Measurements from ENCODE around the gene SELENOV. TPM values are rescaled to one million over a fixed set of nuclear protein-coding genes. Genes with fewer than 3 reads are reported as not detected.

Gene SELENOV
- total RNA-seq, 1 experiment from 2014 or later, result not detected

DNA sequence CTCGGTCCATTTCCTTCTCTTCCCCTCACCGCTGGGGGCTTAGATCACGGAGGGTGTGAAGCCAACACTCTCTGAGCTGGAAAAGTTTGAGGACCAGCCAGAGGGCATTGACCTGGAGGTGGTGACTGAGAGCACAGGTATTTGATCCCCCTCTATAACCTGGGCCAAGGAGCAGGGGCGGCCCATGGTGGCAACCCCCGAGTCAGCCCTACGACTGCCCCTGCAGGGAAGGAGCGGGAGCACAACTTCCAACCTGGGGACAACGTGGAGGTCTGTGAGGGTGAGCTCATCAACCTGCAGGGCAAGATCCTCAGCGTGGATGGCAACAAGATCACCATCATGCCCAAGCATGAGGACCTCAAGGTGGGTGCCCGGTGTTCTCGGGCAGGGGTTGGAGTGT is 45.9 kb upstream of the SELENOV start (continued):
- TF ChIP-seq, protein P1, sequence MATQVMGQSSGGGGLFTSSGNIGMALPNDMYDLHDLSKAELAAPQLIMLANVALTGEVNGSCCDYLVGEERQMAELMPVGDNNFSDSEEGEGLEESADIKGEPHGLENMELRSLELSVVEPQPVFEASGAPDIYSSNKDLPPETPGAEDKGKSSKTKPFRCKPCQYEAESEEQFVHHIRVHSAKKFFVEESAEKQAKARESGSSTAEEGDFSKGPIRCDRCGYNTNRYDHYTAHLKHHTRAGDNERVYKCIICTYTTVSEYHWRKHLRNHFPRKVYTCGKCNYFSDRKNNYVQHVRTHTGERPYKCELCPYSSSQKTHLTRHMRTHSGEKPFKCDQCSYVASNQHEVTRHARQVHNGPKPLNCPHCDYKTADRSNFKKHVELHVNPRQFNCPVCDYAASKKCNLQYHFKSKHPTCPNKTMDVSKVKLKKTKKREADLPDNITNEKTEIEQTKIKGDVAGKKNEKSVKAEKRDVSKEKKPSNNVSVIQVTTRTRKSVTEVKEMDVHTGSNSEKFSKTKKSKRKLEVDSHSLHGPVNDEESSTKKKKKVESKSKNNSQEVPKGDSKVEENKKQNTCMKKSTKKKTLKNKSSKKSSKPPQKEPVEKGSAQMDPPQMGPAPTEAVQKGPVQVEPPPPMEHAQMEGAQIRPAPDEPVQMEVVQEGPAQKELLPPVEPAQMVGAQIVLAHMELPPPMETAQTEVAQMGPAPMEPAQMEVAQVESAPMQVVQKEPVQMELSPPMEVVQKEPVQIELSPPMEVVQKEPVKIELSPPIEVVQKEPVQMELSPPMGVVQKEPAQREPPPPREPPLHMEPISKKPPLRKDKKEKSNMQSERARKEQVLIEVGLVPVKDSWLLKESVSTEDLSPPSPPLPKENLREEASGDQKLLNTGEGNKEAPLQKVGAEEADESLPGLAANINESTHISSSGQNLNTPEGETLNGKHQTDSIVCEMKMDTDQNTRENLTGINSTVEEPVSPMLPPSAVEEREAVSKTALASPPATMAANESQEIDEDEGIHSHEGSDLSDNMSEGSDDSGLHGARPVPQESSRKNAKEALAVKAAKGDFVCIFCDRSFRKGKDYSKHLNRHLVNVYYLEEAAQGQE (IDR thresholded peaks at IDR 0.05; ENCODE audit: low read depth), result no peak
- no peak for TF ChIP-seq SP1 (IDR thresholded peaks at IDR 0.05; ENCODE audit: low read depth)
- no peak for TF ChIP-seq EZH2phosphoT487 (IDR thresholded peaks at IDR 0.05; ENCODE audit: borderline replicate concordance)
- TF ChIP-seq POLR2A (IDR thresholded peaks at IDR 0.05; ENCODE audit: borderline replicate concordance, extremely low read depth, insufficient read depth, insufficient read length), result no peak

- Histone ChIP-seq H3K4me2 (ENCODE audit: low read length) (no peak overlapping the region), H3K4me3 (replicated peaks in 1 of 2; ENCODE audit: low read depth in 1 of 2, low read length in 2 of 2) (no peak overlapping the region), H3K4me1 (ENCODE audit: control insufficient read depth in 1 of 2, insufficient read depth in 2 of 2, low read length in 2 of 2) (no peaks in the 10 kb centered on the region), H3K9ac (ENCODE audit: low read length) (no peak overlapping the region), H3K36me3 (ENCODE audit: control insufficient read depth in 1 of 2, insufficient read depth in 2 of 2, low read length in 2 of 2) (peaks cover 53 to 83% of the 10 kb centered on the region in 2 experiments), H4K20me1 (ENCODE audit: insufficient read depth) (no peaks in the 10 kb centered on the region), H3K27me3 (ENCODE audit: insufficient read depth, low read length) (no peaks in the 10 kb centered on the region), H3K9me2 (ENCODE audit: insufficient read depth) (no peaks in the 10 kb centered on the region), H2AFZ (ENCODE audit: low read depth, low read length, poor library complexity, severe bottlenecking) (no peak overlapping the region), H3K27ac (ENCODE audit: low read depth, low read length) (no peak overlapping the region), H3K79me2 (ENCODE audit: insufficient read depth, low read length) (peaks cover 13% of the 10 kb centered on the region; the same call in 1 of the 2 replicates), H3K9me3 (ENCODE audit: control insufficient read depth in 1 of 2, insufficient read depth in 1 of 2, low read depth in 1 of 2, low read length in 2 of 2) (no peaks in the 10 kb centered on the region)
- intact Hi-C loops (cut with micrococcal nuclease), result no loop called here
- DNase-seq (ENCODE audit: low read depth, low spot score) (no peak), ATAC-seq (no peak)
- ChIA-PET RAD21 (ENCODE audit: low non-redundant PET in 1 of 2, low total read pairs in 2 of 2, uncharacterized antibody in 2 of 2, unreplicated experiment in 2 of 2) (no interaction called here), POLR2A (no interaction called here), CTCF (no interaction called here)
- no TSS peak for BruUV-seq (replicated peaks)
- TF ChIP-seq CEBPB (IDR thresholded peaks at IDR 0.05; ENCODE audit: low read depth), result no peak
- no peak for TF ChIP-seq SRF (IDR thresholded peaks at IDR 0.05; ENCODE audit: low read depth)
- no peak for TF ChIP-seq ZBTB33 (IDR thresholded peaks at IDR 0.05; ENCODE audit: extremely low read depth, insufficient replicate concordance, low read length)
- TF ChIP-seq MAX (IDR thresholded peaks at IDR 0.05), result no peak
- no peak for TF ChIP-seq POLR2AphosphoS5 (IDR thresholded peaks at IDR 0.05; ENCODE audit: low read depth, low read length)
- no peak for TF ChIP-seq SP1 (IDR thresholded peaks at IDR 0.05; ENCODE audit: low read depth)
- TF ChIP-seq CTCF (IDR thresholded peaks at IDR 0.05 in 2 of 3, conservative IDR thresholded peaks at IDR 0.05 in 1 of 3; ENCODE audit: borderline replicate concordance in 1 of 3, insufficient read depth in 1 of 3, low read depth in 2 of 3, low read length in 2 of 3), result no peak
- TF ChIP-seq CBX3 (IDR thresholded peaks at IDR 0.05; ENCODE audit: low read depth), result no peak
These were observed 45.4 kb upstream of the SELENOV start for GRCh38 chr19:39469567-39469966.

Data from HCT116 (cell line).